Measurements from ENCODE around the gene RLN3.

DNA sequence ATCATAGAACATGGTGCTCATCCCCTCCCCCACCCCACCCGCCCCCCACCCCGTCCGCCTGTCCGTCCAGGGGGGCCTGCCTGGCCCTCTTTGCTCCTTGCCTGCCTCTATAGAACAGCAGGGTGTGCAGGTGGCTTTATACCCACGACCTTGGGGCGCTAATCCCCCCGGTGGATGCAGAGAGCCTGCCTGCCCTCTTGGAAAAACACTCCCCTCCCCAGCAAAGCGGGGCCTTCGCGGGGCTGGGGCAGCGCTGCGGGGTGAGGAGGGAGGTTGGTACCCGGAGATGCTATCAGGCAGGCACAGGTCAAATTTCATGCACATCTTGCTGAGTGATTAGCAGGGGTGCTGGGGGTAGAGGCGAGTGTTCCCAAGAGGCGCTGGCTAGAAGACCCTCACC is 43.8 kb upstream of the RLN3 start:
- TF ChIP-seq EZH2 (IDR thresholded peaks at IDR 0.05; ENCODE audit: insufficient read depth, poor library complexity, severe bottlenecking): no peak
- TF ChIP-seq EZH2phosphoT487 (IDR thresholded peaks at IDR 0.05; ENCODE audit: insufficient read depth, low read depth): no peak
